UCSD-AML1 (cell line): ENCODE results near the gene ALK.

Experiments
- DNase-seq: peaks from one replicate; lab custom pipeline; 2025; ENCODE audit not compliant: unreplicated experiment; lab: John Stamatoyannopoulos, UW

The ALK gene

GRCh38 chr2:29614295-29614830 is 307.0 kb downstream of the ALK start:
- DNase-seq = no peak

GRCh38 chr2:29613792-29614266 is 307.6 kb downstream of the ALK start:
- DNase-seq = no peak

- DNase-seq = no peak
Measured at GRCh38 chr2:29613067-29613466, 308.3 kb downstream of the ALK start.

- DNase-seq = no peak
Measured at GRCh38 chr2:29612568-29612967, 308.8 kb downstream of the ALK start.

- DNase-seq = no peak
Measured at GRCh38 chr2:29611850-29612249, 309.5 kb downstream of the ALK start.

- DNase-seq = no peak
Measured at GRCh38 chr2:29611261-29611660, 310.1 kb downstream of the ALK start.

GRCh38 chr2:29610569-29610968 is 310.8 kb downstream of the ALK start:
- DNase-seq = no peak

GRCh38 chr2:29607038-29607420 is 314.4 kb downstream of the ALK start:
- DNase-seq = no peak

- no peak for DNase-seq
Measured at GRCh38 chr2:29606104-29607037, 315.0 kb downstream of the ALK start.

- no peak for DNase-seq
Measured at GRCh38 chr2:29603341-29603740, 318.0 kb downstream of the ALK start.

GRCh38 chr2:29601872-29602271 is 319.5 kb downstream of the ALK start:
- no peak for DNase-seq

GRCh38 chr2:29601321-29601720 is 320.1 kb downstream of the ALK start:
- no peak for DNase-seq

GRCh38 chr2:29599946-29600345 is 321.4 kb downstream of the ALK start:
- no peak for DNase-seq

GRCh38 chr2:29598978-29599377 is 322.4 kb downstream of the ALK start:
- no peak for DNase-seq

- DNase-seq = no peak
Measured at GRCh38 chr2:29597035-29597434, 324.4 kb downstream of the ALK start.

- no peak for DNase-seq
Measured at GRCh38 chr2:29596584-29596983, 324.8 kb downstream of the ALK start.

- DNase-seq = no peak
Measured at GRCh38 chr2:29591600-29591999, 329.8 kb downstream of the ALK start.

- no peak for DNase-seq
Measured at GRCh38 chr2:29590211-29590610, 331.2 kb downstream of the ALK start.

GRCh38 chr2:29589440-29590103 is 331.8 kb downstream of the ALK start:
- no peak for DNase-seq

GRCh38 chr2:29587402-29588190 is 333.8 kb downstream of the ALK start:
- no peak for DNase-seq

GRCh38 chr2:29586919-29587318 is 334.5 kb downstream of the ALK start:
- DNase-seq = no peak
